Lower lobe of right lung (tissue), 2 donors: Measurements from ENCODE around the gene CAP2. TPM values are rescaled to one million over a fixed set of nuclear protein-coding genes. Genes with fewer than 3 reads are reported as not detected.

Source experiments
- ATAC-seq, 2 donors: fragments of 200-7000 bp; cut with Tn5 transposase; one replicate each; pipeline ENCODE4 v1.9.1; 2020 to 2022; ENCODE audit warnings: mild to moderate bottlenecking in 2 of 2, moderate library complexity in 2 of 2
- DNase-seq: peaks from one replicate; pipeline ENCODE4 v3.0.0-alpha.2; 2020
- H3K27ac ChIP-seq: fragments of 200-600 bp; one replicate; pipeline ENCODE4 v1.8.0; 2022
- H3K27me3 ChIP-seq: fragments of 200-600 bp; one replicate; pipeline ENCODE4 v1.8.0; 2022; ENCODE audit warnings: low read depth
- H3K36me3 ChIP-seq: fragments of 200-600 bp; one replicate; pipeline ENCODE4 v1.8.0; 2022; ENCODE audit warnings: mild to moderate bottlenecking
- H3K4me1 ChIP-seq: fragments of 200-600 bp; one replicate; pipeline ENCODE4 v1.8.0; 2022
- H3K4me3 ChIP-seq: fragments of 200-600 bp; one replicate; pipeline ENCODE4 v1.8.0; 2022; ENCODE audit warnings: mild to moderate bottlenecking
- H3K9me3 ChIP-seq: fragments of 200-600 bp; one replicate; pipeline ENCODE4 v1.8.0; 2022
- CTCF ChIP-seq: fragments of 200-600 bp; IDR thresholded peaks from one replicate; pipeline ENCODE4 v1.8.0; 2022; ENCODE audit warnings: antibody characterized with exemption, mild to moderate bottlenecking
- intact Hi-C: fragments of 100-400 bp; cut with DNase I; formaldehyde crosslinking; loops from one replicate; pipeline ENCODE4 v1.11.0; 2022
- total RNA-seq: library from RNA; stranded (reverse); fragmentation: NEBNext Ultra II Directional; extraction: Animal tissue kit (Norgen Biotek cat#: 25700); gene quantifications from one replicate; pipeline ENCODE4 v1.2.1, GENCODE V29; 2021
- donor health status: DM: no; HTN: yes; CAD: no; lungs with severe emphysema.

Gene CAP2
- total RNA-seq, 1 donor from 2014 or later = 4.7 TPM

GRCh38 chr6:17501982-17502704 lies 108.7 kb downstream of the CAP2 start:
- H3K27me3 ChIP-seq = no peaks in the 10 kb centered on the region
- TF ChIP-seq CTCF = no peak
- H3K36me3 ChIP-seq = no peaks in the 10 kb centered on the region
- DNase-seq = no peak
- H3K27ac ChIP-seq = no peak overlapping the region
- ATAC-seq = no peak
- H3K4me3 ChIP-seq = no peak overlapping the region
- H3K9me3 ChIP-seq = no peaks in the 10 kb centered on the region
- intact Hi-C loops = no loop called here
- H3K4me1 ChIP-seq = no peaks in the 10 kb centered on the region

- ATAC-seq = no peak
- intact Hi-C loops = no loop called here
- no peak overlapping the region for H3K27ac ChIP-seq
Observed at GRCh38 chr6:17503051-17503450, 109.7 kb downstream of the CAP2 start.

GRCh38 chr6:17504005-17504404 lies 110.6 kb downstream of the CAP2 start:
- H3K36me3 ChIP-seq = no peaks in the 10 kb centered on the region
- ATAC-seq (no peak), DNase-seq (no peak)
- TF ChIP-seq CTCF = no peak
- no peaks in the 10 kb centered on the region for H3K27me3 ChIP-seq
- intact Hi-C loops = no loop called here
- H3K9me3 ChIP-seq = no peaks in the 10 kb centered on the region
- H3K4me3 ChIP-seq = no peak overlapping the region
- no peaks in the 10 kb centered on the region for H3K4me1 ChIP-seq
- no peak overlapping the region for H3K27ac ChIP-seq

More at GRCh38 chr6:17503051-17503450, 109.7 kb downstream of the CAP2 start:
- H3K27me3 ChIP-seq = no peaks in the 10 kb centered on the region
- no peaks in the 10 kb centered on the region for H3K9me3 ChIP-seq
- H3K4me1 ChIP-seq = no peaks in the 10 kb centered on the region
- no peak for TF ChIP-seq CTCF
- no peaks in the 10 kb centered on the region for H3K36me3 ChIP-seq
- DNase-seq = no peak
- no peak overlapping the region for H3K4me3 ChIP-seq

- Histone ChIP-seq H3K9me3 (no peaks in the 10 kb centered on the region), H3K27me3 (no peaks in the 10 kb centered on the region), H3K27ac (no peak overlapping the region), H3K4me1 (no peaks in the 10 kb centered on the region), H3K36me3 (no peaks in the 10 kb centered on the region), H3K4me3 (no peak overlapping the region)
- intact Hi-C loops = no loop called here
- ATAC-seq (no peak), DNase-seq (no peak)
- TF ChIP-seq CTCF = no peak
Observed at GRCh38 chr6:17505062-17505476, 111.7 kb downstream of the CAP2 start.

- no peaks in the 10 kb centered on the region for H3K36me3 ChIP-seq
- ATAC-seq = no peak
- H3K4me1 ChIP-seq = no peaks in the 10 kb centered on the region
- no peaks in the 10 kb centered on the region for H3K27me3 ChIP-seq
- H3K27ac ChIP-seq = no peak overlapping the region
- no peaks in the 10 kb centered on the region for H3K9me3 ChIP-seq
- no peak for DNase-seq
- intact Hi-C loops = no loop called here
- no peak overlapping the region for H3K4me3 ChIP-seq
- no peak for TF ChIP-seq CTCF
Observed at GRCh38 chr6:17505767-17506280, 112.4 kb downstream of the CAP2 start.
